HCT116 (cell line): Measurements from ENCODE around the gene ALKBH2. TPM values are rescaled to one million over a fixed set of nuclear protein-coding genes. Genes with fewer than 3 reads are reported as not detected.

Source experiments
- ATAC-seq: fragments of 200-7000 bp; cut with Tn5 transposase; 2 replicates; pipeline ENCODE4 v1.9.1; 2020; ENCODE audit warnings: mild to moderate bottlenecking, moderate library complexity
- BruUV-seq: library from RNA; stranded (reverse); fragments of 400-500 nt; replicated peaks from 2 replicates; lab custom pipeline; 2021; lab: Mats Ljungman, UMichigan
- CTCF ChIA-PET: fragments of 300-600 bp; sonication (Branson Sonifier 250); formaldehyde crosslinking; loops from one replicate; lab custom pipeline; 2021; ENCODE audit warnings: antibody characterized with exemption; lab: Charles Lee
- POLR2A ChIA-PET: fragments of 300-600, 350-600 bp; sonication (Branson Sonifier 250); formaldehyde crosslinking; loops from one replicate; lab custom pipeline; 2021; ENCODE audit warnings: antibody characterized with exemption; lab: Charles Lee
- RAD21 ChIA-PET, 2 experiments: fragments of 300-600 bp; sonication (Branson Sonifier 250); formaldehyde crosslinking; loops; one replicate each; lab custom pipeline; 2023; ENCODE audit warnings: low total read pairs in 2 of 2; ENCODE audit not compliant: uncharacterized antibody in 2 of 2, unreplicated experiment in 2 of 2, low non-redundant PET in 1 of 2; lab: Charles Lee
- DNase-seq: peaks from one replicate; pipeline ENCODE4 v3.0.0-alpha.2; 2010; ENCODE audit warnings: low read depth, low spot score
- H2AFZ ChIP-seq: fragments of 200-600 bp; shearing (Covaris generic), sonication (generic); 2 replicates; pipeline ENCODE4 v1.6.1; 2017; ENCODE audit warnings: low read depth, mixed run types, mixed read lengths, antibody characterized with exemption, low read length; ENCODE audit not compliant: poor library complexity, severe bottlenecking
- H3K27ac ChIP-seq: 2 replicates; pipeline ENCODE4 v1.5.1; 2012; ENCODE audit warnings: low read depth, low read length
- H3K27me3 ChIP-seq: fragments of 200-600 bp; sonication (generic); 2 replicates; pipeline ENCODE4 v1.6.1; 2016; ENCODE audit warnings: mixed run types, low read length, mixed read lengths; ENCODE audit not compliant: insufficient read depth
- H3K36me3 ChIP-seq, 2 experiments: fragments of 200-500 bp in 1 of 2; fragments of 200-600 bp in 1 of 2; sonication (Bioruptor generic) in 1 of 2; sonication (generic) in 1 of 2; 2 replicates each; pipeline versions ENCODE4 v1.5.1 to v1.6.1; 2014 to 2016; ENCODE audit warnings: low read length in 2 of 2, inconsistent platforms in 1 of 2, mixed read lengths in 1 of 2, mixed run types in 1 of 2; ENCODE audit not compliant: insufficient read depth in 2 of 2, control insufficient read depth in 1 of 2
- H3K4me1 ChIP-seq, 2 experiments: fragments of 200-600 bp in 1 of 2; sonication (generic) in 1 of 2; 2 replicates each; pipeline versions ENCODE4 v1.5.1 to v1.6.1; 2012 to 2017; ENCODE audit warnings: low read length in 2 of 2, inconsistent platforms in 1 of 2, mild to moderate bottlenecking in 1 of 2, mixed read lengths in 1 of 2, mixed run types in 1 of 2, moderate library complexity in 1 of 2; ENCODE audit not compliant: insufficient read depth in 2 of 2, control insufficient read depth in 1 of 2
- H3K4me2 ChIP-seq: fragments of 200-600 bp; sonication (generic); 2 replicates; pipeline ENCODE4 v1.6.1; 2017; ENCODE audit warnings: mixed run types, low read length, mixed read lengths
- H3K4me3 ChIP-seq, 2 experiments: fragments of 200-600 bp in 1 of 2; sonication (generic) in 1 of 2; replicated peaks in 1 of 2; 2 replicates each; pipeline ENCODE4 v1.5.1; 2011 to 2016; ENCODE audit warnings: low read length in 2 of 2, control low read depth in 1 of 2, low read depth in 1 of 2, mild to moderate bottlenecking in 1 of 2, mixed read lengths in 1 of 2, mixed run types in 1 of 2
- H3K79me2 ChIP-seq: fragments of 200-600 bp; sonication (generic); 2 replicates; pipeline ENCODE4 v1.6.1; 2017; ENCODE audit warnings: mild to moderate bottlenecking, mixed run types, low read length, moderate library complexity, mixed read lengths; ENCODE audit not compliant: insufficient read depth
- H3K9ac ChIP-seq: fragments of 200-600 bp; sonication (generic); 2 replicates; pipeline ENCODE4 v1.6.1; 2016; ENCODE audit warnings: low read length, mixed read lengths
- H3K9me2 ChIP-seq: fragments of 200-600 bp; sonication (generic), shearing (Covaris generic); 2 replicates; pipeline ENCODE4 v1.6.1; 2017; ENCODE audit warnings: mixed run types, mild to moderate bottlenecking, moderate library complexity; ENCODE audit not compliant: insufficient read depth
- H3K9me3 ChIP-seq, 2 experiments: fragments of 200-500 bp in 1 of 2; fragments of 200-600 bp in 1 of 2; sonication (Bioruptor generic) in 1 of 2; sonication (generic) in 1 of 2; 2 replicates each; pipeline ENCODE4 v1.6.1; 2014 to 2017; ENCODE audit warnings: low read length in 2 of 2, mixed read lengths in 2 of 2, inconsistent platforms in 1 of 2, low read depth in 1 of 2, mild to moderate bottlenecking in 1 of 2, mixed run types in 1 of 2, moderate library complexity in 1 of 2; ENCODE audit not compliant: control insufficient read depth in 1 of 2, insufficient read depth in 1 of 2
- H4K20me1 ChIP-seq: fragments of 200-600 bp; sonication (generic), shearing (Covaris generic); 2 replicates; pipeline ENCODE4 v1.6.1; 2017; ENCODE audit warnings: mixed run types, mild to moderate bottlenecking, moderate library complexity; ENCODE audit not compliant: insufficient read depth
- ATF3 ChIP-seq: IDR thresholded peaks from 2 replicates; pipeline ENCODE4 v1.6.1; 2012
- CBX3 ChIP-seq: IDR thresholded peaks from 2 replicates; pipeline ENCODE4 v1.6.1; 2012; ENCODE audit warnings: low read depth
- EGR1 ChIP-seq: IDR thresholded peaks from 2 replicates; pipeline ENCODE4 v1.6.1; 2012; ENCODE audit warnings: low read depth
- EZH2phosphoT487 ChIP-seq: fragments of 200-600 bp; IDR thresholded peaks from 2 replicates; pipeline ENCODE4 v1.6.1; 2018; ENCODE audit warnings: antibody characterized with exemption, borderline replicate concordance
- JUND ChIP-seq: IDR thresholded peaks from 2 replicates; pipeline ENCODE4 v1.6.1; 2012
- MAX ChIP-seq: IDR thresholded peaks from 2 replicates; pipeline ENCODE4 v1.6.1; 2012
- POLR2A ChIP-seq: IDR thresholded peaks from 2 replicates; pipeline ENCODE4 v1.7.0; 2011; ENCODE audit warnings: borderline replicate concordance; ENCODE audit not compliant: insufficient read depth, insufficient read length; ENCODE audit errors: extremely low read depth
- RAD21 ChIP-seq: IDR thresholded peaks from 2 replicates; pipeline ENCODE4 v1.6.1; 2012; ENCODE audit warnings: low read depth, mild to moderate bottlenecking
- SIN3A ChIP-seq: IDR thresholded peaks from 2 replicates; pipeline ENCODE4 v1.6.1; 2012; ENCODE audit warnings: low read depth
- SP1 ChIP-seq: IDR thresholded peaks from 2 replicates; pipeline ENCODE4 v1.6.1; 2012; ENCODE audit warnings: low read depth
- ZFX ChIP-seq: fragments of 450-650 bp; IDR thresholded peaks from 2 replicates; pipeline ENCODE4 v1.6.1; 2017
- ZNF274 ChIP-seq: fragments of 200-500 bp; sonication (Bioruptor generic); IDR thresholded peaks from 2 replicates; pipeline ENCODE4 v1.6.1; 2014; ENCODE audit warnings: mild to moderate bottlenecking, low read depth, low read length, inconsistent platforms
- intact Hi-C: fragments of 100-400 bp; cut with micrococcal nuclease; formaldehyde crosslinking; loops from 2 replicates; pipeline ENCODE4 v1.10.0; 2022
- total RNA-seq: library from RNA; stranded (reverse); gene quantifications from one replicate; pipeline ENCODE4 v1.2.1, GENCODE V29; 2021; ENCODE audit not compliant: unreplicated experiment

ALKBH2 gene
- total RNA-seq, 1 experiment from 2014 or later, result 35.8 TPM

DNA sequence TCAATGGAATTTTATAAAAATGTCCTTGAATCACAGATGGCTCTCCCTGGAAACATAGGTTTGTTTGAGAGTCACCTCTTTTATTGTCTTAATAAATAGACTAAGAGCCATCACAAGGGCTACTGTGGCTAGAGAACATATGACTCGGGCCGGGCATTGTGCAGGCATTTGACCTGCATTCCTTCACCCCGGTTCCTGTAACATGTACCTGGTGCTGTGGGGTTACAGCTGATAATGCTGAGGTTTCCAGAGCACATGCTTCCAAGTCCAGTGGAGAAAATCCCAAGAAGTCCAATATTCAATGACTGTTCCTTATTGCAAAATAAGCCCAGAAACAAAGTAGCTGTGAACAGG, 22.1 kb upstream of the ALKBH2 start:
- POLR2A ChIA-PET, result no interaction called here
- intact Hi-C loops, result no loop called here
- Histone ChIP-seq H3K4me3 (no peak overlapping the region), H3K27me3 (no peaks in the 10 kb centered on the region), H3K9ac (no peak overlapping the region), H3K4me2 (no peak overlapping the region), H3K79me2 (no peaks in the 10 kb centered on the region), H3K9me2 (no peaks in the 10 kb centered on the region), H3K9me3 (no peaks in the 10 kb centered on the region), H3K36me3 (no peaks in the 10 kb centered on the region), H4K20me1 (no peaks in the 10 kb centered on the region), H2AFZ (no peak overlapping the region), H3K27ac (no peak overlapping the region), H3K4me1 (no peaks in the 10 kb centered on the region)
- DNase-seq, result no peak
- BruUV-seq, result no TSS peak
- TF ChIP-seq ZNF274, result no peak
- no peak for TF ChIP-seq MAX
- no peak for TF ChIP-seq RAD21
- TF ChIP-seq SIN3A, result no peak
- TF ChIP-seq JUND, result no peak
- no peak for TF ChIP-seq EGR1
- no peak for TF ChIP-seq POLR2A
- no peak for TF ChIP-seq ATF3
- ATAC-seq, result no peak
- CTCF ChIA-PET, result no interaction called here
- RAD21 ChIA-PET, result no interaction called here

DNA sequence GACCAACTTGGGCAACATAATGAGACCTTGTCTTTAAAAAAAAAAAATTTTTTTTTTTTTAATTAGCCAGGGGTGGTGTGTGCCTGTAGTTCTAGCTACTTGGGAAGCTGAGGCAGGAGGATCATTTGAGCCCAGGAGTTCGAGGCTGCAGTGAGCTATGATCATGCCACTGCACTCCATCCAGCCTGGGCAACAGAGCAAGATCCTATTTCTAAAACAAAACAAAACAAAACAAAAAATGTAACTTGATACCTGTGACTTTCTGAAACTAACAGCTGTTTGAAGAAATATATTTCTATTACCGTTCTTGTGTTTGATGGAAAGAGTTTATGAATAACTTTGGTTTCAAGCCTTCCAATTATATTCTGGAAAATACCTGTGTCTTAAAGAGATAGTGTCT, 21.4 kb upstream of the ALKBH2 start:
- BruUV-seq, result no TSS peak
- Histone ChIP-seq H3K4me2 (no peak overlapping the region), H2AFZ (no peak overlapping the region)
- RAD21 ChIA-PET, result no interaction called here
- TF ChIP-seq ZFX (no peak), POLR2A (no peak), EZH2phosphoT487 (no peak), SP1 (no peak), CBX3 (no peak), ZNF274 (no peak)
- TF ChIP-seq, all 23 proteins: peak for 0
- Histone ChIP-seq H3K36me3 (peaks cover 0 to 3% of the 10 kb centered on the region in 2 experiments; a peak in 1 of 4 replicates), H3K4me3 (no peak overlapping the region), H3K27ac (no peak overlapping the region), H3K9ac (no peak overlapping the region), H3K4me1 (no peaks in the 10 kb centered on the region), H3K79me2 (no peaks in the 10 kb centered on the region), H3K9me3 (no peaks in the 10 kb centered on the region), H4K20me1 (no peaks in the 10 kb centered on the region), H3K27me3 (no peaks in the 10 kb centered on the region), H3K9me2 (no peaks in the 10 kb centered on the region)
- ATAC-seq (no peak), DNase-seq (no peak)
- POLR2A ChIA-PET, result no interaction called here
- CTCF ChIA-PET, result no interaction called here
- intact Hi-C loops, result no loop called here
